Naive B cell (primary cell): ENCODE measurements around the gene CCNDBP1. TPM values are rescaled to one million over a fixed set of nuclear protein-coding genes. Genes with fewer than 3 reads are reported as not detected.

ENCODE experiments used
- ATAC-seq, 2 donors: fragments of 150-1000 bp; cut with Tn5 transposase; 2 replicates each; pipeline ENCODE4 v1.10.0; 2021; ENCODE audit warnings: low read depth in 2 of 2, mild to moderate bottlenecking in 2 of 2, moderate library complexity in 2 of 2
- DNase-seq: peaks from one replicate; pipeline ENCODE4 v3.0.0; 2022
- H3K27ac Mint-ChIP-seq, 6 donors: one replicate each; pipeline ENCODE4 v1.8.0; 2020 to 2022; ENCODE audit warnings: mild to moderate bottlenecking in 6 of 6, mixed read lengths in 6 of 6, moderate library complexity in 5 of 6, inconsistent platforms in 2 of 6
- H3K27me3 Mint-ChIP-seq, 3 donors: one replicate each; pipeline ENCODE4 v1.8.0; 2021 to 2022; ENCODE audit warnings: mixed read lengths in 3 of 3, mild to moderate bottlenecking in 1 of 3
- H3K36me3 Mint-ChIP-seq, 2 donors: one replicate each; pipeline ENCODE4 v1.8.0; 2020 to 2022; ENCODE audit warnings: mixed read lengths in 2 of 2, inconsistent platforms in 1 of 2, mild to moderate bottlenecking in 1 of 2
- H3K4me1 Mint-ChIP-seq, 3 donors: one replicate each; pipeline ENCODE4 v1.8.0; 2020 to 2022; ENCODE audit warnings: mixed read lengths in 3 of 3, inconsistent platforms in 1 of 3, mild to moderate bottlenecking in 1 of 3, moderate library complexity in 1 of 3
- H3K4me3 Mint-ChIP-seq, 8 donors: one replicate each; pipeline ENCODE4 v1.8.0; 2020 to 2022; ENCODE audit warnings: mild to moderate bottlenecking in 8 of 8, mixed read lengths in 8 of 8, moderate library complexity in 8 of 8, inconsistent platforms in 2 of 8
- H3K9me3 Mint-ChIP-seq, 7 donors: one replicate each; pipeline ENCODE4 v1.8.0; 2020 to 2022; ENCODE audit warnings: mixed read lengths in 7 of 7, mild to moderate bottlenecking in 5 of 7, inconsistent platforms in 2 of 7, moderate library complexity in 1 of 7
- polyA plus RNA-seq, 6 donors: library from polyadenylated mRNA; unstranded; fragments of 300-500 nt; fragmentation: Illumina TruSeq; gene quantifications; one replicate each; pipeline ENCODE4 v1.2.3, GENCODE V29; 2021; ENCODE audit warnings: low read depth in 6 of 6

CCNDBP1 gene
- polyA plus RNA-seq, 6 donors from 2014 or later, result 188 to 255 (median 234) TPM

- Mint-ChIP-seq H3K9me3 (no peaks in the 10 kb centered on the region), H3K4me3 (no peak overlapping the region), H3K27me3 (peaks cover 0 to 5% (median 0%) of the 10 kb centered on the region in 3 donors), H3K27ac (no peak overlapping the region), H3K4me1 (peaks cover 4 to 10% (median 6%) of the 10 kb centered on the region in 3 donors), H3K36me3 (no peaks in the 10 kb centered on the region)
- DNase-seq (no peak), ATAC-seq (no peak)
Observed at GRCh38 chr15:43226436-43227305, 41.5 kb downstream of the CCNDBP1 start.

GRCh38 chr15:43229977-43230376, 44.8 kb downstream of the CCNDBP1 start:
- H3K27ac Mint-ChIP-seq, result no peak overlapping the region

GRCh38 chr15:43230640-43231115, 45.5 kb downstream of the CCNDBP1 start:
- peak overlapping the region in 1 of 8 donors; percentile 40 for H3K4me3 Mint-ChIP-seq
- no peak for ATAC-seq
- no peaks in the 10 kb centered on the region for H3K9me3 Mint-ChIP-seq
- DNase-seq, result no peak
- H3K27me3 Mint-ChIP-seq, result peaks cover 0 to under 1% (median under 1%) of the 10 kb centered on the region in 3 donors
- H3K27ac Mint-ChIP-seq, result no peak overlapping the region
- no peaks in the 10 kb centered on the region for H3K36me3 Mint-ChIP-seq
- peaks cover under 1 to 3% (median 3%) of the 10 kb centered on the region in 3 donors for H3K4me1 Mint-ChIP-seq

More at GRCh38 chr15:43229977-43230376, 44.8 kb downstream of the CCNDBP1 start:
- Mint-ChIP-seq H3K4me1 (peaks cover 4 to 10% (median 6%) of the 10 kb centered on the region in 3 donors), H3K36me3 (no peaks in the 10 kb centered on the region), H3K9me3 (no peaks in the 10 kb centered on the region), H3K4me3 (no peak overlapping the region), H3K27me3 (peaks cover 0 to 5% (median 0%) of the 10 kb centered on the region in 3 donors)
- DNase-seq (no peak), ATAC-seq (no peak)

GRCh38 chr15:43232289-43232874, 47.2 kb downstream of the CCNDBP1 start:
- Mint-ChIP-seq H3K4me3 (no peak overlapping the region), H3K27ac (no peak overlapping the region)

GRCh38 chr15:43235536-43235935, 50.3 kb downstream of the CCNDBP1 start:
- Mint-ChIP-seq H3K4me3 (no peak overlapping the region), H3K4me1 (peaks cover 11 to 28% (median 16%) of the 10 kb centered on the region in 3 donors), H3K36me3 (no peaks in the 10 kb centered on the region), H3K27me3 (peaks cover 0 to 15% (median 9%) of the 10 kb centered on the region in 3 donors), H3K27ac (peak overlapping the region in 1 of 6 donors; percentile 17), H3K9me3 (no peaks in the 10 kb centered on the region)
- ATAC-seq (no peak), DNase-seq (no peak)

More at GRCh38 chr15:43232289-43232874, 47.2 kb downstream of the CCNDBP1 start:
- Mint-ChIP-seq H3K36me3 (no peaks in the 10 kb centered on the region), H3K4me1 (peaks cover 2 to 12% (median 7%) of the 10 kb centered on the region in 3 donors), H3K27me3 (peaks cover 0 to 8% (median 0%) of the 10 kb centered on the region in 3 donors), H3K9me3 (no peaks in the 10 kb centered on the region)
- DNase-seq (no peak), ATAC-seq (no peak)

GRCh38 chr15:43237842-43238470, 52.8 kb downstream of the CCNDBP1 start:
- peaks cover 11 to 28% (median 16%) of the 10 kb centered on the region in 3 donors for H3K4me1 Mint-ChIP-seq
- H3K27ac Mint-ChIP-seq, result peak overlapping the region in 3 of 6 donors; percentile 44 to 75 (median 59)
- DNase-seq (no peak), ATAC-seq (no peak)
- peaks cover 0 to 15% (median 9%) of the 10 kb centered on the region in 3 donors for H3K27me3 Mint-ChIP-seq
- H3K4me3 Mint-ChIP-seq, result peak overlapping the region in 2 of 8 donors; percentile 5 to 35
- H3K36me3 Mint-ChIP-seq, result no peaks in the 10 kb centered on the region
- H3K9me3 Mint-ChIP-seq, result no peaks in the 10 kb centered on the region

- Mint-ChIP-seq H3K27ac (no peak overlapping the region), H3K36me3 (no peaks in the 10 kb centered on the region), H3K9me3 (no peaks in the 10 kb centered on the region), H3K4me3 (no peak overlapping the region), H3K4me1 (peaks cover 11 to 28% (median 16%) of the 10 kb centered on the region in 3 donors), H3K27me3 (peaks cover 0 to 15% (median 9%) of the 10 kb centered on the region in 3 donors)
- DNase-seq (no peak), ATAC-seq (no peak)
Observed at GRCh38 chr15:43238671-43239131, 53.5 kb downstream of the CCNDBP1 start.

- Mint-ChIP-seq H3K9me3 (no peaks in the 10 kb centered on the region), H3K36me3 (no peaks in the 10 kb centered on the region), H3K4me3 (no peak overlapping the region), H3K27me3 (peaks cover 0 to 21% (median 9%) of the 10 kb centered on the region in 3 donors), H3K4me1 (peaks cover 11 to 28% (median 16%) of the 10 kb centered on the region in 3 donors), H3K27ac (peak overlapping the region in 1 of 6 donors; percentile 56)
- no peak for DNase-seq
- no peak for ATAC-seq
Observed at GRCh38 chr15:43239732-43240491, 54.7 kb downstream of the CCNDBP1 start.

GRCh38 chr15:43241100-43241499, 55.9 kb downstream of the CCNDBP1 start:
- Mint-ChIP-seq H3K36me3 (no peaks in the 10 kb centered on the region), H3K4me3 (no peak overlapping the region), H3K9me3 (no peaks in the 10 kb centered on the region), H3K27ac (peak overlapping the region in 1 of 6 donors; percentile 45), H3K27me3 (peaks cover 0 to 16% (median 9%) of the 10 kb centered on the region in 3 donors), H3K4me1 (peaks cover 7 to 23% (median 14%) of the 10 kb centered on the region in 3 donors)
- DNase-seq, result no peak
- ATAC-seq, result no peak

GRCh38 chr15:43242616-43243015, 57.4 kb downstream of the CCNDBP1 start:
- no peak overlapping the region for H3K27ac Mint-ChIP-seq
- H3K4me3 Mint-ChIP-seq, result no peak overlapping the region

GRCh38 chr15:43243020-43243645, 57.9 kb downstream of the CCNDBP1 start:
- ATAC-seq (no peak), DNase-seq (no peak)
- Mint-ChIP-seq H3K27me3 (peaks cover 0 to 7% (median 4%) of the 10 kb centered on the region in 3 donors), H3K27ac (no peak overlapping the region), H3K4me3 (no peak overlapping the region), H3K9me3 (peaks cover 0 to 3% (median 0%) of the 10 kb centered on the region in 7 donors), H3K36me3 (no peaks in the 10 kb centered on the region), H3K4me1 (peaks cover 1 to 14% (median 14%) of the 10 kb centered on the region in 3 donors)

More at GRCh38 chr15:43242616-43243015, 57.4 kb downstream of the CCNDBP1 start:
- Mint-ChIP-seq H3K4me1 (peaks cover 4 to 17% (median 14%) of the 10 kb centered on the region in 3 donors), H3K9me3 (peaks cover 0 to 3% (median 0%) of the 10 kb centered on the region in 7 donors), H3K36me3 (no peaks in the 10 kb centered on the region), H3K27me3 (peaks cover 0 to 13% (median 9%) of the 10 kb centered on the region in 3 donors)
- no peak for DNase-seq
- no peak for ATAC-seq

- Mint-ChIP-seq H3K4me3 (no peak overlapping the region), H3K36me3 (no peaks in the 10 kb centered on the region), H3K4me1 (peaks cover 1 to 7% (median 5%) of the 10 kb centered on the region in 3 donors), H3K27me3 (peaks cover 0 to 6% (median 0%) of the 10 kb centered on the region in 3 donors), H3K27ac (no peak overlapping the region), H3K9me3 (peaks cover 0 to 3% (median 0%) of the 10 kb centered on the region in 7 donors)
- no peak for ATAC-seq
- no peak for DNase-seq
Observed at GRCh38 chr15:43244092-43244491, 58.9 kb downstream of the CCNDBP1 start.
